ENCODE data around the gene LNX2. TPM values are rescaled to one million over a fixed set of nuclear protein-coding genes. Genes with fewer than 3 reads are reported as not detected.

The LNX2 gene
- total RNA-seq, 2 donors from 2014 or later = 11.2 to 23.1 TPM

DNA sequence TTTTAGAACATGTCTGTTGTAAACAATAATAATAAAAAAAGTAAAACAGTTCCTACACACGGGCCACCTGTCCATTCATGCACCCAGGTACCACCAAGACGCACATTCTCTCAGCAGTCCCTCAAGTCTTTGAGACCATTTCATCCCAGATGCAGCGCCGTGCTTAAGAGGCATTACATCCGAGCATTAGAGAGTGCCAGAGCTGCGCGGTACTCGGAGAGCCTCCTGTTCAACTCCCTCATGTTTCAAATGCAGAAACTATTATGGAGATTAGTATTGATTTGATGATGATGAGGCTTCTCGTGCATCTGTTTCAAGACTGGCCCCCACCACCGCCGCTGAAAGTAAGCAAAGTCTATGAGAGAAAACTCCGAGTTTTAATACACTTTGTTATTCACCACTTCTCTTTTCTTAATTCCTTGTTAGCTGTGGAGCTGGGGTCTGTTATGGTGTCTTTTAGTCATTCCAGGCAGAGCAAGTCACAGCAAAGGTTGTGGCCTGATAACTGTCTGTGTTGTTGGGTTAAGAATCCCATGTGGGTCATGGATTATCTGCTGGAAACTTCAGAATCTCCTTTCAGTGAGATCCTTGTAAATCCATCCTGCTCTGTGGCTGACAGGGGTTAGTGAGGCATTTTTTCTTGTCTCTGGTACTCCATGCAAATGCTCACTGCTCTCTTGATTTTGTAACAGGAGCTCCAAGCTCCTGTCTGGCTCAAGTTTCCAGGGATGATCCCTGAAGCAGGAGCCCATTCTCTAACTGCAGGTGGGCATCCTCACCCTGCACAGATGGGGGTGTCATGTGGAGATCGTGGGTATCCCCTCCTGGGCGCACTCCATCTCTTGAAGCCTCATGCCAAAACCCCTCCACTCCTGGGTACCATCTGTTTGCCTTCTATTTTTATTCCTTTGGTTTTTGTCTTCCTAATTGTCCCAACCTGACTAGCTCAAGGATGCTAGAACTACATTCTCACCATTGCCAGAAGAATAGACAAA is 95.1 kb downstream of the LNX2 start:
- TF ChIP-seq CTCF (IDR thresholded peaks at IDR 0.05) = no peak
- TF ChIP-seq POLR2A (IDR thresholded peaks at IDR 0.05) = no peak
- intact Hi-C loops (cut with DNase I) = loop anchor here (10.0 kb wide), 1 partner anchor 140 kb away; no protein-coding TSS in a partner anchor
- Histone ChIP-seq H3K36me3 (replicated peaks in 1 of 2; ENCODE audit: insufficient read depth in 1 of 2, low read depth in 2 of 2) (no peaks in the 10 kb centered on the region), H3K4me1 (no peaks in the 10 kb centered on the region), H3K4me3 (no peak overlapping the region), H3K27me3 (no peaks in the 10 kb centered on the region), H3K9me3 (no peaks in the 10 kb centered on the region), H3K27ac (no peak overlapping the region)
- DNase-seq (no peak), ATAC-seq (no peak)
- WGBS, 2 donors = 63 to 68% methylated on average over 14 of the region's 14 CpGs

DNA sequence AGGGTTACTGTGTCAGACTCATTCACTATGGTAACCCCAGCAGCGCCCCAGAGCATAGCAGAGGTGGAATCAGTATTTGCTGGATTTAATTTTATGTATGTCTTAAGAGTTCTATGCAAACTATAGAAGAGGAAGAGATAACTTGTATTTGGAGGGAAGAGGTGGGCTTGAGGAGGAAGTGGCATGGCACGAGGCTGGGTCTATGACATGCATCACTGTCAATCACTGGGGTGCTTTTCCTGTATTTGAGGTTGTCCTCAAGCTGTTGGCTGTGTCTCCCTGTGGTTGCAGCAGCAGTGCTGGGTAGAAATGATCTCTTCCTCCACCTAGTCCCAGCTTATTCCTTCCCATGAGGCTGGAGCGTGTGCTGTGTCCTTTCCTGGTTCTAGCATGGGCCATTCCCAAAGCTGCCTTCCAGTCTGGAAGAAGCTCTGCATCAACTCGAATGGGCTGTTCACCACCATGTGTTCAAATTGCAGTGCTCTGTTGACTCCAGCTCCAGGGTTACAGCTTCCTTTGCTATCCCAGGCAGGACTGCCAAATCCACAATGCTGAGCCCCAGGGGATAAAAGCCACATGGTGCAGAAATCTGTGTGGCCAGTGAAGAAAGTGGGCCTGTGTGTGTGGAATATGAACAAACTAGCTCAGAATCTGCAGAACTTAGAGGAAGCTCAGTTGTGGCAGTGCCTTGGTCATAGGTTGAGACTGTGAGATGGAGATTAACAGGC is 96.8 kb downstream of the LNX2 start:
- no peak overlapping the region for H3K4me3 ChIP-seq
- H3K27me3 ChIP-seq = no peaks in the 10 kb centered on the region
- ATAC-seq (no peak), DNase-seq (no peak)
- WGBS, 2 donors = 67 to 69% methylated on average over 4 of the region's 4 CpGs
- H3K4me1 ChIP-seq = no peaks in the 10 kb centered on the region
- no peak for TF ChIP-seq POLR2A (IDR thresholded peaks at IDR 0.05)
- TF ChIP-seq CTCF (IDR thresholded peaks at IDR 0.05) = no peak
- intact Hi-C loops (cut with DNase I) = loop anchor here (10.0 kb wide), 1 partner anchor 139 kb away; no protein-coding TSS in a partner anchor
- H3K36me3 ChIP-seq (replicated peaks in 1 of 2; ENCODE audit: insufficient read depth in 1 of 2, low read depth in 2 of 2) = no peaks in the 10 kb centered on the region
- H3K27ac ChIP-seq = no peak overlapping the region
- no peaks in the 10 kb centered on the region for H3K9me3 ChIP-seq

GRCh38 chr13:27522847-27523246 is 97.5 kb downstream of the LNX2 start:
- DNase-seq = no peak
- no peak overlapping the region for H3K4me3 ChIP-seq
- WGBS, 2 donors = 49 to 76% methylated on average over 4 of the region's 4 CpGs
- intact Hi-C loops (cut with DNase I) = loop anchor here (10.0 kb wide), 1 partner anchor 138 kb away; no protein-coding TSS in a partner anchor
- H3K9me3 ChIP-seq = no peaks in the 10 kb centered on the region
- no peak for ATAC-seq
- H3K36me3 ChIP-seq (replicated peaks in 1 of 2; ENCODE audit: insufficient read depth in 1 of 2, low read depth in 2 of 2) = no peaks in the 10 kb centered on the region
- H3K27me3 ChIP-seq = no peaks in the 10 kb centered on the region
- no peak overlapping the region for H3K27ac ChIP-seq
- TF ChIP-seq CTCF (IDR thresholded peaks at IDR 0.05) (no peak), POLR2A (IDR thresholded peaks at IDR 0.05) (no peak)
- no peaks in the 10 kb centered on the region for H3K4me1 ChIP-seq

DNA sequence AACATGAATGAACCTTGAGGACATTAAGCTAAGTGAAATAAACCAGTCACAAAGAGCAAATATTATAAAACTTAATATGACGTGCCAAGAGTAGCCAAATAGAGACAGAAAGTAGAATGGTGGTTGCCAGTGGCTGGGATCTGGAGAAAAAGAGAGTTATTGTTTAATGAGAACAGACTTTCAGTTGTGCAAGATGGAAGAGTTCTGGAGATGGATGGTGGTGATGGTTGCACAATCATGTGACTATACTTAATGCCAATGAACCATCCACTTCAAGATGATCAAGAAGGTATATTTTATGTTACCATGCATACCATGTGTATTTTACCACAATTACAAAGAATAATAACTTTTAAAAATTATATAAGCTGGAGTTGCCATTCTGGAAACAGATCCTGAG is 104.2 kb downstream of the LNX2 start:
- TF ChIP-seq CTCF (IDR thresholded peaks at IDR 0.05) (no peak), POLR2A (IDR thresholded peaks at IDR 0.05) (no peak)
- Histone ChIP-seq H3K4me1 (no peaks in the 10 kb centered on the region), H3K27me3 (no peaks in the 10 kb centered on the region), H3K27ac (no peak overlapping the region), H3K36me3 (replicated peaks in 1 of 2; ENCODE audit: insufficient read depth in 1 of 2, low read depth in 2 of 2) (no peaks in the 10 kb centered on the region), H3K9me3 (no peaks in the 10 kb centered on the region), H3K4me3 (no peak overlapping the region)
- DNase-seq = no peak
- intact Hi-C loops (cut with DNase I) = no loop called here
- 29 to 90% methylated on average over 1 of the region's 1 CpG for WGBS, 2 donors
- no peak for ATAC-seq
